Glutamatergic neuron (in vitro differentiated cells): ENCODE data around the gene ARID1B. TPM values are rescaled to one million over a fixed set of nuclear protein-coding genes. Genes with fewer than 3 reads are reported as not detected.
"Not testable (repeated sequence)": the region's sequence is repeated elsewhere in the genome, so short reads cannot be mapped to it uniquely, and the experiment has no call there.

ENCODE experiments used
- DNase-seq: peaks from one replicate; pipeline ENCODE4 v3.0.0; 2022
- H3K27ac Mint-ChIP-seq: one replicate; pipeline ENCODE4 v1.8.0; 2020; ENCODE audit warnings: mild to moderate bottlenecking, mixed read lengths, inconsistent platforms; ENCODE audit not compliant: unreplicated experiment
- H3K27me3 Mint-ChIP-seq: one replicate; pipeline ENCODE4 v1.8.0; 2020; ENCODE audit warnings: mild to moderate bottlenecking, moderate library complexity, mixed read lengths, inconsistent platforms; ENCODE audit not compliant: unreplicated experiment
- H3K36me3 Mint-ChIP-seq: one replicate; pipeline ENCODE4 v1.8.0; 2020; ENCODE audit warnings: mild to moderate bottlenecking, mixed read lengths, inconsistent platforms; ENCODE audit not compliant: unreplicated experiment
- H3K4me1 Mint-ChIP-seq: one replicate; pipeline ENCODE4 v1.8.0; 2020; ENCODE audit warnings: mild to moderate bottlenecking, low read depth, mixed read lengths, inconsistent platforms; ENCODE audit not compliant: unreplicated experiment
- H3K4me3 Mint-ChIP-seq: one replicate; pipeline ENCODE4 v1.8.0; 2020; ENCODE audit warnings: mild to moderate bottlenecking, mixed read lengths, inconsistent platforms; ENCODE audit not compliant: unreplicated experiment
- H3K9me3 Mint-ChIP-seq: one replicate; pipeline ENCODE4 v1.8.0; 2020; ENCODE audit warnings: mild to moderate bottlenecking, moderate library complexity, mixed read lengths, inconsistent platforms; ENCODE audit not compliant: unreplicated experiment
- total RNA-seq: library from RNA; stranded (reverse); fragmentation: NEBNext Ultra II Directional; extraction: Animal tissue kit (Norgen Biotek cat#: 25700); gene quantifications from one replicate; pipeline ENCODE4 v1.2.1, GENCODE V29; 2021; ENCODE audit not compliant: unreplicated experiment
- TF ChIP-seq, protein P1 (sequence below): fragments of 200-600 bp; sonication (generic); IDR thresholded peaks from one replicate; pipeline ENCODE4 v1.5.0; 2021; ENCODE audit not compliant: partially characterized antibody, unreplicated experiment

ARID1B gene
- total RNA-seq, 1 donor from 2014 or later: 202 TPM

DNA sequence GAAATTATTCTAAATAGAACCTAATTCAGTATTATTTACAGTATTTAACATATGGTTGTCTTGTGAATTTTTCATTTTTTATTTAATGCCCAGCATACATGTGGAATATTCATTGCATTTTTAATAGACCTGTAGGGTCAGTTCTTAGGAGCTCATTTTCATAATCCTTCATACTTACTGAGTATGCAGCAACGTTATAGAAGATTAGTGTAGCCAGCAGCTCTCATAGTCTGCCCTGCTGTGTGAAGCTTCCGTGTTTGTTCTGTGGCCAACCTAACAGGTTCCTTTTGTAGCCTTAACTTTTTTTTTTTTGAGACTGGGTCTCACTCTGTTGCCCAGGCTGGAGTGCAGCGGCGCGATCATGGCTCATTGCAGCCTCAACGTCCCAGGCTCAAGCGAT is 261.4 kb downstream of the ARID1B start:
- DNase-seq: no peak
- peaks cover 4% of the 10 kb centered on the region for H3K4me1 Mint-ChIP-seq
- no peak overlapping the region for H3K27ac Mint-ChIP-seq
- H3K27me3 Mint-ChIP-seq: peaks cover 3% of the 10 kb centered on the region
- no peaks in the 10 kb centered on the region for H3K36me3 Mint-ChIP-seq
- peaks cover 5% of the 10 kb centered on the region for H3K9me3 Mint-ChIP-seq
- TF ChIP-seq, protein P1, sequence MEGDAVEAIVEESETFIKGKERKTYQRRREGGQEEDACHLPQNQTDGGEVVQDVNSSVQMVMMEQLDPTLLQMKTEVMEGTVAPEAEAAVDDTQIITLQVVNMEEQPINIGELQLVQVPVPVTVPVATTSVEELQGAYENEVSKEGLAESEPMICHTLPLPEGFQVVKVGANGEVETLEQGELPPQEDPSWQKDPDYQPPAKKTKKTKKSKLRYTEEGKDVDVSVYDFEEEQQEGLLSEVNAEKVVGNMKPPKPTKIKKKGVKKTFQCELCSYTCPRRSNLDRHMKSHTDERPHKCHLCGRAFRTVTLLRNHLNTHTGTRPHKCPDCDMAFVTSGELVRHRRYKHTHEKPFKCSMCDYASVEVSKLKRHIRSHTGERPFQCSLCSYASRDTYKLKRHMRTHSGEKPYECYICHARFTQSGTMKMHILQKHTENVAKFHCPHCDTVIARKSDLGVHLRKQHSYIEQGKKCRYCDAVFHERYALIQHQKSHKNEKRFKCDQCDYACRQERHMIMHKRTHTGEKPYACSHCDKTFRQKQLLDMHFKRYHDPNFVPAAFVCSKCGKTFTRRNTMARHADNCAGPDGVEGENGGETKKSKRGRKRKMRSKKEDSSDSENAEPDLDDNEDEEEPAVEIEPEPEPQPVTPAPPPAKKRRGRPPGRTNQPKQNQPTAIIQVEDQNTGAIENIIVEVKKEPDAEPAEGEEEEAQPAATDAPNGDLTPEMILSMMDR: no peak
- no peak overlapping the region for H3K4me3 Mint-ChIP-seq

GRCh38 chr6:157039639-157040038 is 262.5 kb downstream of the ARID1B start:
- H3K9me3 Mint-ChIP-seq, H3K27me3 Mint-ChIP-seq, H3K4me1 Mint-ChIP-seq, DNase-seq, H3K4me3 Mint-ChIP-seq, H3K27ac Mint-ChIP-seq, H3K36me3 Mint-ChIP-seq: not testable (repeated sequence)

- Mint-ChIP-seq H3K4me1 (no peaks in the 10 kb centered on the region), H3K9me3 (peaks cover 5% of the 10 kb centered on the region), H3K4me3 (no peak overlapping the region), H3K27me3 (peaks cover 3% of the 10 kb centered on the region), H3K27ac (no peak overlapping the region), H3K36me3 (no peaks in the 10 kb centered on the region)
- TF ChIP-seq, protein P1: no peak
- no peak for DNase-seq
Observed at GRCh38 chr6:157040191-157040590, 263.0 kb downstream of the ARID1B start.

DNA sequence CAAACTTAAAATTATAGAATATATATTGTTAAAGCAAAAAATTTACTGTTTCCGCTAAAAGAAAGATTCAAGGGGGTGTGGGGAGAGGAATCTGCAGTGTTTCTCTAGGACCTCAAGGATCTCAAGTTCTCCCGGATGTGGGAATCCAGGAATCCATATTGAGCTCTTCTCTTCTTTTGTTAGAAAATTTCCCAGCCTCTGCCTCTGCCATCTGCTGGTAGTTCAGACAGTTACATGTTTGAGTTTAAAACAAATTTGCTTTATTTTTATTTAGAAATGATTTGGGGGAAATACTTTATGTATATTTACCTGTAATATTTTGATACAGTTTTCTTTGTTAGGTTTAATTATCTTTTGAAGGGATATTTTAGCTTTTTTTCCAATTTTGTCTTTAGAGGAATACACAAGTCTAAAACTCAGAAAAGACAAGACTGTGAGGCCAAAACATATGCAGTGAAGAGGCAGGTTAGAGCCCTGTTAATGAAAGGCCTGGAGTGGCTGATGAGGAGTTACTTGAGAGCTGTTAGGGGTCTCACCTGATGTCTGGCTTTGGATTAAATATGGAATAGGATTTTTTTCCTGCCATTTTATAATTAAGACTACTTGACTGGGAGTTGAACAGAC is 268.8 kb downstream of the ARID1B start:
- TF ChIP-seq, protein P1: peak; percentile 70
- peaks cover 3% of the 10 kb centered on the region for H3K27me3 Mint-ChIP-seq
- H3K4me1 Mint-ChIP-seq: peaks cover 21% of the 10 kb centered on the region
- H3K36me3 Mint-ChIP-seq: no peaks in the 10 kb centered on the region
- H3K27ac Mint-ChIP-seq: peak overlapping the region; percentile 22
- no peak overlapping the region for H3K4me3 Mint-ChIP-seq
- DNase-seq: no peak
- H3K9me3 Mint-ChIP-seq: peaks cover 3% of the 10 kb centered on the region

- TF ChIP-seq, protein P1: no peak
- Mint-ChIP-seq H3K27me3 (no peaks in the 10 kb centered on the region), H3K4me3 (no peak overlapping the region)
Observed at GRCh38 chr6:157046776-157047175, 269.6 kb downstream of the ARID1B start.

More at GRCh38 chr6:157046776-157047175, 269.6 kb downstream of the ARID1B start:
- Mint-ChIP-seq H3K9me3 (peaks cover 1% of the 10 kb centered on the region), H3K4me1 (peaks cover 24% of the 10 kb centered on the region), H3K27ac (no peak overlapping the region), H3K36me3 (no peaks in the 10 kb centered on the region)
- DNase-seq: no peak
